ENCODE results near the gene SH3RF1.

DNA sequence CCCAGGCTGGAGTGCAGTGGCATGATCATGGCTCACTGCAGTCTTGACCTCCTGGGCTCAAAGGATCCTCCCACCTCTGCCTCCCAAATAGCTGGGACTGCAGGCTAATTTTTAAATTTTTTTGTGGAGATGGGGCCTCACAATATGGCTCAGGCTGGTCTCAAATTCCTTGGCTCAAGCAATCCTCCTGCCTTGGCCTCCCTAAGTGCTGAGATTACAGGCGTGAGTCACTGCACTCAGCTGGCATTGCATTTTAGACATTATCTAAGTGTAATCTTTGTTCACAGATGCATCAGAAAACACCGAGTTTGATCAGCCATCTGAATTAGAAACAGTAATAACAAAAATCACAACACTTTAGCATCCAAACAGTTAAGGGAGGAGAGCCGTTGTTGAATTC, 207.3 kb downstream of the SH3RF1 start:
- TF ChIP-seq, protein P1, sequence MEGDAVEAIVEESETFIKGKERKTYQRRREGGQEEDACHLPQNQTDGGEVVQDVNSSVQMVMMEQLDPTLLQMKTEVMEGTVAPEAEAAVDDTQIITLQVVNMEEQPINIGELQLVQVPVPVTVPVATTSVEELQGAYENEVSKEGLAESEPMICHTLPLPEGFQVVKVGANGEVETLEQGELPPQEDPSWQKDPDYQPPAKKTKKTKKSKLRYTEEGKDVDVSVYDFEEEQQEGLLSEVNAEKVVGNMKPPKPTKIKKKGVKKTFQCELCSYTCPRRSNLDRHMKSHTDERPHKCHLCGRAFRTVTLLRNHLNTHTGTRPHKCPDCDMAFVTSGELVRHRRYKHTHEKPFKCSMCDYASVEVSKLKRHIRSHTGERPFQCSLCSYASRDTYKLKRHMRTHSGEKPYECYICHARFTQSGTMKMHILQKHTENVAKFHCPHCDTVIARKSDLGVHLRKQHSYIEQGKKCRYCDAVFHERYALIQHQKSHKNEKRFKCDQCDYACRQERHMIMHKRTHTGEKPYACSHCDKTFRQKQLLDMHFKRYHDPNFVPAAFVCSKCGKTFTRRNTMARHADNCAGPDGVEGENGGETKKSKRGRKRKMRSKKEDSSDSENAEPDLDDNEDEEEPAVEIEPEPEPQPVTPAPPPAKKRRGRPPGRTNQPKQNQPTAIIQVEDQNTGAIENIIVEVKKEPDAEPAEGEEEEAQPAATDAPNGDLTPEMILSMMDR (IDR thresholded peaks at IDR 0.05): no peak
- TF ChIP-seq POLR2A (IDR thresholded peaks at IDR 0.05; ENCODE audit: low read depth): no peak

All from esophagus muscularis mucosa (tissue), 3 donors.